ENCODE data around the gene FAM184B. TPM values are rescaled to one million over a fixed set of nuclear protein-coding genes. Genes with fewer than 3 reads are reported as not detected.

FAM184B gene
- total RNA-seq, 1 experiment from 2014 or later = 0.07 TPM

DNA sequence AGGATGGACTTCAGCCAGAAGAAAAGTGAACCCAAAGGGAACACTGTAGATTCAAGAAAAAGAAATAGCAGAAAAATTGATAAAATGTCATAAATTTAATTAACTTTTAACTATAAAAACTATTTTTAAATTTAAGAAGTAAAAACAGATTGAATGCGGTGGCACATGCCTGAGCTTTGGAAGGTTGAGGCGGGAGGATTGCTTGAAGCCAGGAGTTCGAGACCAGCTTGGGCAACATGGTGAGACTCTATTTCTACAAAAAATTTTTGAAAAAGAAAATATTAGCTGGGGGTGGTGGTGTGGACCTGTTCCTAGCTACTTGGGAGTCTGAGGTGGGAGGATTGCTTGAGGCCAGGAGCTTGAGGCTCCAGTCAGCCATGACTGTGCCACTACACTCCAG, 3.0 kb downstream of the FAM184B start:
- Histone ChIP-seq H2AFZ (ENCODE audit: low read depth, low read length, poor library complexity, severe bottlenecking) (no peak overlapping the region), H3K27ac (ENCODE audit: low read depth, low read length) (no peak overlapping the region), H4K20me1 (ENCODE audit: insufficient read depth) (no peaks in the 10 kb centered on the region), H3K9ac (ENCODE audit: low read length) (no peak overlapping the region), H3K4me2 (ENCODE audit: low read length) (no peak overlapping the region), H3K9me2 (ENCODE audit: insufficient read depth) (no peaks in the 10 kb centered on the region), H3K36me3 (ENCODE audit: control insufficient read depth in 1 of 2, insufficient read depth in 2 of 2, low read length in 2 of 2) (no peaks in the 10 kb centered on the region), H3K4me1 (ENCODE audit: control insufficient read depth in 1 of 2, insufficient read depth in 2 of 2, low read length in 2 of 2) (no peaks in the 10 kb centered on the region), H3K9me3 (ENCODE audit: control insufficient read depth in 1 of 2, insufficient read depth in 1 of 2, low read depth in 1 of 2, low read length in 2 of 2) (no peaks in the 10 kb centered on the region), H3K79me2 (ENCODE audit: insufficient read depth, low read length) (no peaks in the 10 kb centered on the region), H3K4me3 (replicated peaks in 1 of 2; ENCODE audit: low read depth in 1 of 2, low read length in 2 of 2) (no peak overlapping the region), H3K27me3 (ENCODE audit: insufficient read depth, low read length) (no peaks in the 10 kb centered on the region)
- ATAC-seq (no peak), DNase-seq (ENCODE audit: low read depth, low spot score) (no peak)
- BruUV-seq (replicated peaks) = no TSS peak
- TF ChIP-seq SIN3A (IDR thresholded peaks at IDR 0.05; ENCODE audit: low read depth) (no peak), MAX (IDR thresholded peaks at IDR 0.05) (no peak), SP1 (IDR thresholded peaks at IDR 0.05; ENCODE audit: low read depth) (no peak), FOSL1 (IDR thresholded peaks at IDR 0.05; ENCODE audit: low read depth) (no peak), POLR2A (IDR thresholded peaks at IDR 0.05; ENCODE audit: borderline replicate concordance, extremely low read depth, insufficient read depth, insufficient read length) (no peak), ELF1 (IDR thresholded peaks at IDR 0.05; ENCODE audit: borderline replicate concordance, low read depth) (no peak), RAD21 (IDR thresholded peaks at IDR 0.05; ENCODE audit: low read depth) (no peak), JUND (IDR thresholded peaks at IDR 0.05) (no peak), SRF (IDR thresholded peaks at IDR 0.05; ENCODE audit: low read depth) (no peak), REST (IDR thresholded peaks at IDR 0.05; ENCODE audit: low read depth) (no peak), EZH2 (IDR thresholded peaks at IDR 0.05) (no peak), CEBPB (IDR thresholded peaks at IDR 0.05; ENCODE audit: low read depth) (no peak), POLR2AphosphoS5 (IDR thresholded peaks at IDR 0.05; ENCODE audit: low read depth, low read length) (no peak)
- TF ChIP-seq, protein P1, sequence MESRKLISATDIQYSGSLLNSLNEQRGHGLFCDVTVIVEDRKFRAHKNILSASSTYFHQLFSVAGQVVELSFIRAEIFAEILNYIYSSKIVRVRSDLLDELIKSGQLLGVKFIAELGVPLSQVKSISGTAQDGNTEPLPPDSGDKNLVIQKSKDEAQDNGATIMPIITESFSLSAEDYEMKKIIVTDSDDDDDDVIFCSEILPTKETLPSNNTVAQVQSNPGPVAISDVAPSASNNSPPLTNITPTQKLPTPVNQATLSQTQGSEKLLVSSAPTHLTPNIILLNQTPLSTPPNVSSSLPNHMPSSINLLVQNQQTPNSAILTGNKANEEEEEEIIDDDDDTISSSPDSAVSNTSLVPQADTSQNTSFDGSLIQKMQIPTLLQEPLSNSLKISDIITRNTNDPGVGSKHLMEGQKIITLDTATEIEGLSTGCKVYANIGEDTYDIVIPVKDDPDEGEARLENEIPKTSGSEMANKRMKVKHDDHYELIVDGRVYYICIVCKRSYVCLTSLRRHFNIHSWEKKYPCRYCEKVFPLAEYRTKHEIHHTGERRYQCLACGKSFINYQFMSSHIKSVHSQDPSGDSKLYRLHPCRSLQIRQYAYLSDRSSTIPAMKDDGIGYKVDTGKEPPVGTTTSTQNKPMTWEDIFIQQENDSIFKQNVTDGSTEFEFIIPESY (IDR thresholded peaks at IDR 0.05; ENCODE audit: extremely low read depth, insufficient replicate concordance, low read length) = no peak
- ChIA-PET CTCF (no interaction called here), RAD21 (ENCODE audit: low non-redundant PET in 1 of 2, low total read pairs in 2 of 2, uncharacterized antibody in 2 of 2, unreplicated experiment in 2 of 2) (no interaction called here), POLR2A (no interaction called here)
- intact Hi-C loops (cut with micrococcal nuclease) = no loop called here

Data from HCT116 (cell line).